AG09309 (cell line): ENCODE results near the gene KRTAP19-8.

ENCODE experiments used
- DNase-seq: peaks from one replicate; pipeline ENCODE4 v3.0.0-alpha.2; 2010; ENCODE audit warnings: low read depth
- H3K4me3 ChIP-seq: 2 replicates; pipeline ENCODE4 v1.5.1; 2011; ENCODE audit warnings: mild to moderate bottlenecking, low read depth, low read length, moderate library complexity; ENCODE audit not compliant: control insufficient read depth
- CTCF ChIP-seq: IDR thresholded peaks from 2 replicates; pipeline ENCODE4 v1.5.1; 2011; ENCODE audit warnings: mild to moderate bottlenecking, low read depth, low read length, inconsistent platforms; ENCODE audit not compliant: insufficient read depth, control insufficient read depth; ENCODE audit errors: missing control alignments

Gene KRTAP19-8

GRCh38 chr21:31012133-31013089 lies 25.9 kb downstream of the KRTAP19-8 start:
- H3K4me3 ChIP-seq, result no peak overlapping the region
- no peak for DNase-seq
- no peak for TF ChIP-seq CTCF

DNA sequence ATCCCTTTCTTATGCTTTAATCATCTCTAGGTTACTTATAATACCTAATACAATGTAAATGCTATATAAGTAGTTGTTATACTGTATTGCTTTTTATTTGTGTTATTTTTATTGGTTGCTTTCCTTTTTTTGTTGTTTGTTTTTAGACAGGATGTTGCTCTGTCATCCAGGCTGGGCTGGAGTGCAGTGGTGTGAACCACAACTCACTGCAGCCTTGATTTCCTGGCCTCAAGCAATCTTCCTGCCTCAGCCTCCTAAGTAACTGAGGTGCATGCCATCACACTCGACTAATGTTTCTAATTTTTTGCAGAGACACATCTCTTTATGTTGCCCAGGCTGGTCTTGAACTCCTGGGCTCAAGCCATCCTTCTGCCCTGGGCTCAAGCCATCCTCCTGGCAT lies 26.9 kb downstream of the KRTAP19-8 start:
- DNase-seq, result no peak
- TF ChIP-seq CTCF, result no peak

DNA sequence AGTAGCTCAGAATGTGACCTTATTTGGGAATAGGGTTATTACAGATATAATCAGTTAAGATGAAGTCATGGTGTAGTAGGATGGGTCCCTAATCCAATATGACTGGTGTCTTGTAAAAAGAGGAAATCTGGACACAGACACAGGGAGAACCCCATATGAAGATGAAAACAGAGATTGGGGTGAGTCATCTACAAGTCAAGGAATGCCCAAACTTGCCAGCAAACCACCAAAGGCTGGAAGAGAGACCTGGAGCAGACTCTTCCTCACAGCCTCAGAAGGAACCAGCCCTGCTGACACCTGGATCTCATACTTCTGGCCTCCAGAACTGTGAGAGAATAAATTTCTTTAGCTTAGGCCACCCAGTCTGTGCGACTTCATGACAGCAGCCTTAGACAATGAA lies 29.9 kb downstream of the KRTAP19-8 start:
- no peak overlapping the region for H3K4me3 ChIP-seq
- no peak for TF ChIP-seq CTCF
- DNase-seq, result no peak

More for the DNA sequence above, 26.9 kb downstream of the KRTAP19-8 start:
- H3K4me3 ChIP-seq, result no peak overlapping the region

GRCh38 chr21:31005019-31005418 lies 33.3 kb downstream of the KRTAP19-8 start:
- H3K4me3 ChIP-seq, result no peak overlapping the region
- TF ChIP-seq CTCF, result no peak
- DNase-seq, result no peak

- TF ChIP-seq CTCF, result no peak
- no peak for DNase-seq
- no peak overlapping the region for H3K4me3 ChIP-seq
Measured at GRCh38 chr21:31003471-31003870, 34.8 kb downstream of the KRTAP19-8 start.

GRCh38 chr21:30997541-30997940 lies 40.7 kb downstream of the KRTAP19-8 start:
- H3K4me3 ChIP-seq, result no peak overlapping the region
- no peak for DNase-seq
- no peak for TF ChIP-seq CTCF
